ENCODE data around the gene FAS. TPM values are rescaled to one million over a fixed set of nuclear protein-coding genes. Genes with fewer than 3 reads are reported as not detected.

FAS gene
- polyA plus RNA-seq, 3 donors, result 27.3 to 28.9 (median 27.9) TPM

GRCh38 chr10:88974012-88974411 lies 16.6 kb upstream of the FAS start:
- no peak overlapping the region for H3K4me3 Mint-ChIP-seq
- intact Hi-C loops (cut with micrococcal nuclease), result no loop called here
- no peaks in the 10 kb centered on the region for H3K27me3 ChIP-seq (ENCODE audit: control insufficient read depth in 2 of 2, insufficient read depth in 2 of 2, low read length in 2 of 2)
- H3K4me1 ChIP-seq (ENCODE audit: control insufficient read depth in 1 of 2, insufficient read depth in 2 of 2, low read length in 2 of 2), result peaks cover 9 to 11% of the 10 kb centered on the region in 2 donors
- H3K4me3 ChIP-seq (replicated peaks in 1 of 3; ENCODE audit: low read depth in 2 of 3, low read length in 3 of 3), result no peak overlapping the region
- TF ChIP-seq, protein P1, sequence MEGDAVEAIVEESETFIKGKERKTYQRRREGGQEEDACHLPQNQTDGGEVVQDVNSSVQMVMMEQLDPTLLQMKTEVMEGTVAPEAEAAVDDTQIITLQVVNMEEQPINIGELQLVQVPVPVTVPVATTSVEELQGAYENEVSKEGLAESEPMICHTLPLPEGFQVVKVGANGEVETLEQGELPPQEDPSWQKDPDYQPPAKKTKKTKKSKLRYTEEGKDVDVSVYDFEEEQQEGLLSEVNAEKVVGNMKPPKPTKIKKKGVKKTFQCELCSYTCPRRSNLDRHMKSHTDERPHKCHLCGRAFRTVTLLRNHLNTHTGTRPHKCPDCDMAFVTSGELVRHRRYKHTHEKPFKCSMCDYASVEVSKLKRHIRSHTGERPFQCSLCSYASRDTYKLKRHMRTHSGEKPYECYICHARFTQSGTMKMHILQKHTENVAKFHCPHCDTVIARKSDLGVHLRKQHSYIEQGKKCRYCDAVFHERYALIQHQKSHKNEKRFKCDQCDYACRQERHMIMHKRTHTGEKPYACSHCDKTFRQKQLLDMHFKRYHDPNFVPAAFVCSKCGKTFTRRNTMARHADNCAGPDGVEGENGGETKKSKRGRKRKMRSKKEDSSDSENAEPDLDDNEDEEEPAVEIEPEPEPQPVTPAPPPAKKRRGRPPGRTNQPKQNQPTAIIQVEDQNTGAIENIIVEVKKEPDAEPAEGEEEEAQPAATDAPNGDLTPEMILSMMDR (IDR thresholded peaks at IDR 0.05), result no peak
- no CpG with 5 or more reads among the region's 3 CpGs for WGBS (ENCODE audit: insufficient coverage)
- peaks cover 10% of the 10 kb centered on the region for H3K4me1 Mint-ChIP-seq
- no peaks in the 10 kb centered on the region for H3K79me2 ChIP-seq (ENCODE audit: insufficient read depth, low read length)
- H3K27ac Mint-ChIP-seq, result no peak overlapping the region
- H3K36me3 Mint-ChIP-seq, result no peaks in the 10 kb centered on the region
- no peaks in the 10 kb centered on the region for H3K9me3 ChIP-seq (replicated peaks in 1 of 2; ENCODE audit: control insufficient read depth in 1 of 2, insufficient read depth in 1 of 2, low read length in 2 of 2)
- no peaks in the 10 kb centered on the region for H3K36me3 ChIP-seq (replicated peaks in 1 of 2; ENCODE audit: control insufficient read depth in 1 of 2, insufficient read depth in 2 of 2, low read length in 2 of 2)
- DNase-seq, result no peak
- no peak overlapping the region for H3K27ac ChIP-seq (ENCODE audit: low read depth in 1 of 2, low read length in 2 of 2)
- no peak overlapping the region for H2AFZ ChIP-seq (ENCODE audit: insufficient read depth, low read depth, low read length, poor library complexity, severe bottlenecking)
- H4K20me1 ChIP-seq (ENCODE audit: insufficient read depth, low read length), result no peaks in the 10 kb centered on the region
- peaks cover 0 to 5% (median 0%) of the 10 kb centered on the region in 3 donors for H3K27me3 Mint-ChIP-seq (ENCODE audit: low read depth in 3 of 3)
- no peak overlapping the region for H3K4me2 ChIP-seq (replicated peaks; ENCODE audit: extremely low read depth, low read length, poor library complexity, severe bottlenecking)
- no peak overlapping the region for H3K9ac ChIP-seq (ENCODE audit: insufficient read depth, low read length, poor library complexity, severe bottlenecking)
- no peaks in the 10 kb centered on the region for H3K9me3 Mint-ChIP-seq

- TF ChIP-seq, protein P1 (IDR thresholded peaks at IDR 0.05), result no peak
- H3K4me1 Mint-ChIP-seq, result peaks cover 14% of the 10 kb centered on the region
- no peaks in the 10 kb centered on the region for H3K36me3 ChIP-seq (replicated peaks in 1 of 2; ENCODE audit: control insufficient read depth in 1 of 2, insufficient read depth in 2 of 2, low read length in 2 of 2)
Observed at GRCh38 chr10:88974446-88975376, 15.9 kb upstream of the FAS start.

More at GRCh38 chr10:88974446-88975376, 15.9 kb upstream of the FAS start:
- H4K20me1 ChIP-seq (ENCODE audit: insufficient read depth, low read length), result no peaks in the 10 kb centered on the region
- no peak for DNase-seq
- H3K27me3 Mint-ChIP-seq (ENCODE audit: low read depth in 3 of 3), result peaks cover 0 to 5% (median 0%) of the 10 kb centered on the region in 3 donors
- H3K27ac ChIP-seq (ENCODE audit: low read depth in 1 of 2, low read length in 2 of 2), result peak overlapping the region in 1 of 2 donors; percentile 90
- peak overlapping the region; percentile 46 to 91 (median 83) for H3K4me3 ChIP-seq (replicated peaks in 1 of 3; ENCODE audit: low read depth in 2 of 3, low read length in 3 of 3)
- no peaks in the 10 kb centered on the region for H3K27me3 ChIP-seq (ENCODE audit: control insufficient read depth in 2 of 2, insufficient read depth in 2 of 2, low read length in 2 of 2)
- H3K79me2 ChIP-seq (ENCODE audit: insufficient read depth, low read length), result no peaks in the 10 kb centered on the region
- H3K9me3 Mint-ChIP-seq, result no peaks in the 10 kb centered on the region
- H3K9me3 ChIP-seq (replicated peaks in 1 of 2; ENCODE audit: control insufficient read depth in 1 of 2, insufficient read depth in 1 of 2, low read length in 2 of 2), result no peaks in the 10 kb centered on the region
- peak overlapping the region; percentile 84 for H3K4me2 ChIP-seq (replicated peaks; ENCODE audit: extremely low read depth, low read length, poor library complexity, severe bottlenecking)
- peak overlapping the region; percentile 78 to 98 (median 94) for H3K27ac Mint-ChIP-seq
- intact Hi-C loops (cut with micrococcal nuclease), result no loop called here
- peak overlapping the region; percentile 61 for H3K9ac ChIP-seq (ENCODE audit: insufficient read depth, low read length, poor library complexity, severe bottlenecking)
- no peaks in the 10 kb centered on the region for H3K36me3 Mint-ChIP-seq
- H2AFZ ChIP-seq (ENCODE audit: insufficient read depth, low read depth, low read length, poor library complexity, severe bottlenecking), result peak overlapping the region; percentile 77
- WGBS (ENCODE audit: insufficient coverage), result no CpG with 5 or more reads among the region's 7 CpGs
- peaks cover 11 to 12% of the 10 kb centered on the region in 2 donors for H3K4me1 ChIP-seq (ENCODE audit: control insufficient read depth in 1 of 2, insufficient read depth in 2 of 2, low read length in 2 of 2)
- peak overlapping the region; percentile 77 to 94 for H3K4me3 Mint-ChIP-seq
